Naive B cell (primary cell): ENCODE measurements around the gene CSNK1G1. TPM values are rescaled to one million over a fixed set of nuclear protein-coding genes. Genes with fewer than 3 reads are reported as not detected.
A peak's percentile ranks its signal among the peaks of the same experiment; 100 is the strongest.
"Not testable (repeated sequence)": the region's sequence is repeated elsewhere in the genome, so short reads cannot be mapped to it uniquely, and the experiment has no call there.

Source experiments
- ATAC-seq, 2 donors: fragments of 150-1000 bp; cut with Tn5 transposase; 2 replicates each; pipeline ENCODE4 v1.10.0; 2021; ENCODE audit warnings: low read depth in 2 of 2, mild to moderate bottlenecking in 2 of 2, moderate library complexity in 2 of 2
- DNase-seq: peaks from one replicate; pipeline ENCODE4 v3.0.0; 2022
- H3K27ac Mint-ChIP-seq, 6 donors: one replicate each; pipeline ENCODE4 v1.8.0; 2020 to 2022; ENCODE audit warnings: mild to moderate bottlenecking in 6 of 6, mixed read lengths in 6 of 6, moderate library complexity in 5 of 6, inconsistent platforms in 2 of 6
- H3K27me3 Mint-ChIP-seq, 3 donors: one replicate each; pipeline ENCODE4 v1.8.0; 2021 to 2022; ENCODE audit warnings: mixed read lengths in 3 of 3, mild to moderate bottlenecking in 1 of 3
- H3K36me3 Mint-ChIP-seq, 2 donors: one replicate each; pipeline ENCODE4 v1.8.0; 2020 to 2022; ENCODE audit warnings: mixed read lengths in 2 of 2, inconsistent platforms in 1 of 2, mild to moderate bottlenecking in 1 of 2
- H3K4me1 Mint-ChIP-seq, 3 donors: one replicate each; pipeline ENCODE4 v1.8.0; 2020 to 2022; ENCODE audit warnings: mixed read lengths in 3 of 3, inconsistent platforms in 1 of 3, mild to moderate bottlenecking in 1 of 3, moderate library complexity in 1 of 3
- H3K4me3 Mint-ChIP-seq, 8 donors: one replicate each; pipeline ENCODE4 v1.8.0; 2020 to 2022; ENCODE audit warnings: mild to moderate bottlenecking in 8 of 8, mixed read lengths in 8 of 8, moderate library complexity in 8 of 8, inconsistent platforms in 2 of 8
- H3K9me3 Mint-ChIP-seq, 7 donors: one replicate each; pipeline ENCODE4 v1.8.0; 2020 to 2022; ENCODE audit warnings: mixed read lengths in 7 of 7, mild to moderate bottlenecking in 5 of 7, inconsistent platforms in 2 of 7, moderate library complexity in 1 of 7
- polyA plus RNA-seq, 6 donors: library from polyadenylated mRNA; unstranded; fragments of 300-500 nt; fragmentation: Illumina TruSeq; gene quantifications; one replicate each; pipeline ENCODE4 v1.2.3, GENCODE V29; 2021; ENCODE audit warnings: low read depth in 6 of 6

Gene CSNK1G1
- polyA plus RNA-seq, 6 donors from 2014 or later: 1.2 to 26.0 (median 15.4) TPM

DNA sequence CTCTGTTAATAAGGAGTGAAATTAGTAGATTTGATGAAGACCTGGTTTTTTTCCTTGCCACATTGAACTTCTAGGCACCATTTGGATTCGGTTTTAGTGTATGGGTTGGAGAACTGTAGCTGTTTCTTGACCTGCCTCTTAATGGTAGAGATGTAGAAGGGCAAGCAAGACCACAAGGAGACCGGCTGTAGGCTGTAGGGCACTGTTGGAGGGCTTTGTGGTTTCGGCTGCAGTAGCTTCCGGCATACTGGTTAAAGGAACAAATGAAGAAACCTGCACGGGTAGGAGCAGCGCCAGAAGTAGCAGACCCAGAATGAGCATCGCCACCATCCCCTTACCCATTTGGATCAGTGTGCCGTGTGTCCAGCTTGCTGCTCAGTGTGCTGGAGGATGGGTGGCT lies 17.4 kb upstream of the CSNK1G1 start:
- Mint-ChIP-seq H3K36me3 (no peaks in the 10 kb centered on the region), H3K27ac (peak overlapping the region in 1 of 6 donors; percentile 36), H3K4me3 (peak overlapping the region in 1 of 8 donors; percentile 24), H3K27me3 (no peaks in the 10 kb centered on the region), H3K9me3 (no peaks in the 10 kb centered on the region), H3K4me1 (peaks cover 0 to 4% (median 0%) of the 10 kb centered on the region in 3 donors)
- DNase-seq (no peak), ATAC-seq (no peak)

- not testable (repeated sequence) for H3K27ac Mint-ChIP-seq, H3K4me3 Mint-ChIP-seq, H3K36me3 Mint-ChIP-seq, ATAC-seq, DNase-seq, H3K9me3 Mint-ChIP-seq, H3K27me3 Mint-ChIP-seq
- H3K4me1 Mint-ChIP-seq: peaks cover 2 to 17% (median 13%) of the 10 kb centered on the region in 3 donors
Observed at GRCh38 chr15:64371383-64371782, 15.4 kb upstream of the CSNK1G1 start.

DNA sequence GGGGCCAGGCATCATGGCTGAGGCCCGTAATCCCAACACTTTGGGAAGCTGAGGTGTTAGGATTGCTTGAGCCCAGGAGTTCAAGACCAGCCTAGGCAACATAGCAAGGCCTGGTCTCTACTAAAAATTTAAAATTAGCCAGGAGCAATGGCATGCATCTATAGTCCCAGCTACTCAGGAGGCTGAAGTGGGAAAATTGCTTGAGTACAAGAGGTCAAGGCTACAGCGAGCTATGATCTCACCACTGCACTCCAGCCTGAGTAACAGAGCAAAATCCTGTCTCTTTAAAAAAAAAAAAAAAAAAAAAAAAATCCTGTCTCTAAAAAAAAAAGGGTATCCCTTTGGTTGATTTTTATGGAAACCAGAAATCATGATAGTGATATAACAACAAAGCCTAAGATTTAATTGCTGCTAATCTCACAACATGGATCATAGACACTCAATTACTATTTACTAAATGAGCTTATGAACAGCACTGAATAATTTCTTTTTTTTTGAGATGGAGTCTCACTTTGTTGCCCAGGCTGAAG lies 13.2 kb upstream of the CSNK1G1 start:
- no peak for ATAC-seq
- Mint-ChIP-seq H3K4me1 (peaks cover 2 to 17% (median 13%) of the 10 kb centered on the region in 3 donors), H3K9me3 (no peaks in the 10 kb centered on the region), H3K27me3 (no peaks in the 10 kb centered on the region), H3K27ac (peak overlapping the region in 1 of 6 donors; percentile 38), H3K4me3 (peak overlapping the region in 1 of 8 donors; percentile 8), H3K36me3 (no peaks in the 10 kb centered on the region)
- DNase-seq: no peak

GRCh38 chr15:64361259-64361658 lies 5.3 kb upstream of the CSNK1G1 start:
- DNase-seq: no peak
- H3K4me1 Mint-ChIP-seq: peaks cover 3 to 6% (median 5%) of the 10 kb centered on the region in 3 donors
- H3K4me3 Mint-ChIP-seq: no peak overlapping the region
- H3K27ac Mint-ChIP-seq: no peak overlapping the region
- ATAC-seq: no peak
- no peaks in the 10 kb centered on the region for H3K9me3 Mint-ChIP-seq
- no peaks in the 10 kb centered on the region for H3K27me3 Mint-ChIP-seq
- H3K36me3 Mint-ChIP-seq: no peaks in the 10 kb centered on the region

DNA sequence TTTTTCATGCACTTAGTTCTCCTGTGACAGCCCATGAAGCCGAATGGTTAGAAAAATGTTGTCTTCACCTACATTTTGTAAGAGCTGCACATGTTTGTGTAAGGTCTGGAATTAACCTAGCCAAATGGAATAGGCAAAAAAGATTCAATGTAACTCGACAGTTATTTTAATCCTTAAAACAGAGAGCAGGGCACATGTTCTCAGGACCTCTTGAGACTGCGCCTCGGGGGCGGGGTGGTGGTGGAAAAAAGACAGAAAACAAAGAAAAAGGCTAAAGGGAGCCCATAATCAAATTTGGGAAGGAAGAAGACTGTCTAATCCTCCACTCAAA lies 702 bp upstream of the CSNK1G1 start:
- peak overlapping the region; percentile 85 to 98 (median 96) for H3K4me3 Mint-ChIP-seq
- H3K27me3 Mint-ChIP-seq: no peaks in the 10 kb centered on the region
- H3K36me3 Mint-ChIP-seq: no peaks in the 10 kb centered on the region
- DNase-seq (no peak), ATAC-seq (no peak)
- H3K27ac Mint-ChIP-seq: peak overlapping the region; percentile 79 to 98 (median 94)
- H3K9me3 Mint-ChIP-seq: no peaks in the 10 kb centered on the region
- peaks cover 16 to 21% (median 20%) of the 10 kb centered on the region in 3 donors for H3K4me1 Mint-ChIP-seq

GRCh38 chr15:64355348-64355943 lies 527 bp downstream of the CSNK1G1 start:
- peak; percentile 4 for DNase-seq
- no peaks in the 10 kb centered on the region for H3K27me3 Mint-ChIP-seq
- peak; percentile 13 to 17 for ATAC-seq
- H3K27ac Mint-ChIP-seq: peak overlapping the region; percentile 85 to 97 (median 94)
- no peaks in the 10 kb centered on the region for H3K9me3 Mint-ChIP-seq
- peaks cover 16 to 21% (median 20%) of the 10 kb centered on the region in 3 donors for H3K4me1 Mint-ChIP-seq
- H3K4me3 Mint-ChIP-seq: peak overlapping the region; percentile 85 to 98 (median 96)
- no peaks in the 10 kb centered on the region for H3K36me3 Mint-ChIP-seq

GRCh38 chr15:64354688-64355344 lies 1.2 kb downstream of the CSNK1G1 start:
- Mint-ChIP-seq H3K27ac (peak overlapping the region; percentile 21 to 97 (median 88)), H3K36me3 (no peaks in the 10 kb centered on the region), H3K27me3 (no peaks in the 10 kb centered on the region), H3K9me3 (no peaks in the 10 kb centered on the region), H3K4me1 (peaks cover 16 to 21% (median 20%) of the 10 kb centered on the region in 3 donors), H3K4me3 (peak overlapping the region; percentile 85 to 98 (median 96))
- DNase-seq (no peak), ATAC-seq (no peak)

DNA sequence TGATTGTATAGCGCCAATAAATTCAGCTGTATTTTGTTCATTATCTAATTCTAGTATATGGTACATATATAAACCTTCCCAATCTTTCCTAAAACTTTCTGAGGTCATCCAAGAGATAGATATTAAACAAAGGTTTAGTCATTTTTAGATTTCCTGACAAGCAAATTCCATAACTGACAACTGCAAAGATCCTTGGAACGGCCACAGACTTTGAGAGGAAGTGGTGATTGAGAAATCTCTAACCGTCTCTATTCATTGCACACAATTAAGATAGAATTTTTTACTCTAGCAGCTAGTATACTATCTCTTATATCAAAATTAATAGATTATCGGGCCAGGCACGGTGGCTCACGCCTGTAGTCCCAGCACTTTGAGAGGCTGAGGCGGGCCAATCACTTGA lies 4.7 kb downstream of the CSNK1G1 start:
- Mint-ChIP-seq H3K36me3 (no peaks in the 10 kb centered on the region), H3K4me3 (no peak overlapping the region), H3K4me1 (peaks cover 13 to 19% (median 14%) of the 10 kb centered on the region in 3 donors), H3K9me3 (no peaks in the 10 kb centered on the region), H3K27me3 (no peaks in the 10 kb centered on the region), H3K27ac (peak overlapping the region in 1 of 6 donors; percentile 53)
- ATAC-seq: no peak
- no peak for DNase-seq

GRCh38 chr15:64349375-64349774 lies 6.6 kb downstream of the CSNK1G1 start:
- Mint-ChIP-seq H3K36me3 (no peaks in the 10 kb centered on the region), H3K27ac (no peak overlapping the region), H3K4me1 (peaks cover 0 to 10% (median 4%) of the 10 kb centered on the region in 3 donors), H3K27me3 (no peaks in the 10 kb centered on the region), H3K9me3 (no peaks in the 10 kb centered on the region), H3K4me3 (no peak overlapping the region)
- DNase-seq (no peak), ATAC-seq (no peak)

DNA sequence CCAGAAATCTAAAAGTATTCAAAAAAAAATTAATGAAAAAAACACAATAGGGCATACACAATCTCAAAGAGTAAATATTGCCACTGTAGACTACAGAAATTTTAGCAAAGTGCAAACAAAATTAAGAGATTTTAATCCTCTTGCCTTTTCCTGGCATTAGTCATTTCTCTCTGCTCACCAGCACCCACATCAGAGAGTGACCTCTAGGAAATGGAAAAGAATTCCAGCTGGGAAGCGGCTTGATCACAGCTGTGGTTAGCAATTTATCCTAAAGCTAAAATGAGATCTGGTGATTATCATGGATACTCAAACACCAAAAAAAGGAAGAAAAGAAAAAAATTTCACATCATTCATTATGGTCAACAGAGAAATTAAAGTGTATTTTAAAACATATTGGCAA lies 7.5 kb downstream of the CSNK1G1 start:
- no peak for ATAC-seq

GRCh38 chr15:64346242-64346641 lies 9.7 kb downstream of the CSNK1G1 start:
- not testable (repeated sequence) for H3K9me3 Mint-ChIP-seq, H3K4me3 Mint-ChIP-seq, H3K27ac Mint-ChIP-seq, DNase-seq, H3K27me3 Mint-ChIP-seq, ATAC-seq, H3K36me3 Mint-ChIP-seq
- H3K4me1 Mint-ChIP-seq: peaks cover 8 to 11% (median 8%) of the 10 kb centered on the region in 3 donors

More for the DNA sequence above, 7.5 kb downstream of the CSNK1G1 start:
- no peaks in the 10 kb centered on the region for H3K27me3 Mint-ChIP-seq
- H3K36me3 Mint-ChIP-seq: no peaks in the 10 kb centered on the region
- DNase-seq: no peak
- no peak overlapping the region for H3K4me3 Mint-ChIP-seq
- H3K4me1 Mint-ChIP-seq: peaks cover under 1 to 9% (median 6%) of the 10 kb centered on the region in 3 donors
- H3K9me3 Mint-ChIP-seq: no peaks in the 10 kb centered on the region
- H3K27ac Mint-ChIP-seq: no peak overlapping the region

DNA sequence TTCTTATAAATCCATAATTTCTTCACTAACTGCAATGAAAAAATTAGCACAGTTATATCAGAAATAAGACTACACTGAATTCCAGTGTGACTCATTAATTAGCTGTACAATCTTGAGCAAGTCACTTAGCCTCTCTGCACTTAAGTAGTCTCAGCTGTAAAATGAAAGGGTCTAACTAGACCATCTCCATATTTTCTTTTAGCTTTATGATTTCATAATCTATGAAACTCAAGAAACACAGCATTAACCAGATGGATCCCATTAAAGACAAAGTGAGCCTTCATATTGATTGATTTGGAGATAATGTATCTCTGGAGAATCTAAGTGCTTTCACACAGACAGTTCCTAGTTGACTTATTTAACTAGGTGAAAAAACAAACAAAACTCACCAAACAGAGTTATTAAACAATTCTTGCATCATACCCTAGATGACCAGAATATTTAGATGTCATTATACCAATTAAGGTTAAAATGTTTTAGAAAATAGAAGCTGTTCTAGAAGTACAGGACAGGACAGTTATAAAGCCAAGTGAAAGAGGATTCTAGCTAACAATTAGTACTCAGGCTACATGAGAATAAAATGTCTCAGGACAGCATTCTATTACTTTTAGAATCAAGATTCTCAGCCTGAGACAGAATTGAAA lies 11.2 kb downstream of the CSNK1G1 start:
- Mint-ChIP-seq H3K9me3 (no peaks in the 10 kb centered on the region), H3K27me3 (no peaks in the 10 kb centered on the region), H3K27ac (no peak overlapping the region), H3K4me1 (peaks cover 8 to 11% (median 8%) of the 10 kb centered on the region in 3 donors), H3K36me3 (no peaks in the 10 kb centered on the region), H3K4me3 (no peak overlapping the region)
- ATAC-seq (no peak), DNase-seq (no peak)

- Mint-ChIP-seq H3K4me3 (no peak overlapping the region), H3K9me3 (no peaks in the 10 kb centered on the region), H3K27ac (no peak overlapping the region), H3K27me3 (no peaks in the 10 kb centered on the region), H3K36me3 (no peaks in the 10 kb centered on the region), H3K4me1 (peaks cover 8 to 11% (median 8%) of the 10 kb centered on the region in 3 donors)
- ATAC-seq (no peak), DNase-seq (no peak)
Observed at GRCh38 chr15:64343841-64344240, 12.1 kb downstream of the CSNK1G1 start.

- no peak overlapping the region for H3K4me3 Mint-ChIP-seq
- DNase-seq: no peak
- H3K9me3 Mint-ChIP-seq: no peaks in the 10 kb centered on the region
- no peak for ATAC-seq
- peak overlapping the region in 3 of 6 donors; percentile 19 to 71 (median 39) for H3K27ac Mint-ChIP-seq
- H3K4me1 Mint-ChIP-seq: peaks cover 8 to 11% (median 8%) of the 10 kb centered on the region in 3 donors
- no peaks in the 10 kb centered on the region for H3K27me3 Mint-ChIP-seq
- H3K36me3 Mint-ChIP-seq: no peaks in the 10 kb centered on the region
Observed at GRCh38 chr15:64343222-64343621, 12.8 kb downstream of the CSNK1G1 start.
